Activated naive CD4-positive, alpha-beta T cell treated with anti-CD3 and anti-CD28 coated beads for 36 hours (primary cell): ENCODE measurements around the gene GPR55. TPM values are rescaled to one million over a fixed set of nuclear protein-coding genes. Genes with fewer than 3 reads are reported as not detected.
"Not testable (repeated sequence)": the region's sequence is repeated elsewhere in the genome, so short reads cannot be mapped to it uniquely, and the experiment has no call there.

Experiments
- CTCF ChIA-PET: fragments of 350-600 bp; sonication (Branson Sonifier 250); formaldehyde crosslinking; loops from one replicate; lab custom pipeline; 2021; ENCODE audit warnings: antibody characterized with exemption; lab: Charles Lee
- DNase-seq: peaks from one replicate; pipeline ENCODE4 v3.0.0-alpha.2; 2020
- H3K27ac Mint-ChIP-seq: one replicate; pipeline ENCODE4 v1.8.0; 2021; ENCODE audit warnings: mild to moderate bottlenecking, mixed read lengths
- H3K27me3 Mint-ChIP-seq: one replicate; pipeline ENCODE4 v1.8.0; 2021; ENCODE audit warnings: low read depth, mixed read lengths
- H3K36me3 Mint-ChIP-seq: one replicate; pipeline ENCODE4 v1.8.0; 2021; ENCODE audit warnings: low read depth, mixed read lengths
- H3K4me1 Mint-ChIP-seq: one replicate; pipeline ENCODE4 v1.8.0; 2021; ENCODE audit warnings: low read depth, mixed read lengths
- H3K4me3 Mint-ChIP-seq: one replicate; pipeline ENCODE4 v1.8.0; 2021; ENCODE audit warnings: mild to moderate bottlenecking, moderate library complexity, mixed read lengths
- H3K9me3 Mint-ChIP-seq: one replicate; pipeline ENCODE4 v1.8.0; 2021; ENCODE audit warnings: mixed read lengths
- intact Hi-C: fragments of 100-400 bp; cut with micrococcal nuclease; formaldehyde crosslinking; loops from one replicate; pipeline ENCODE4 v1.15.1; 2023
- total RNA-seq, 2 experiments: library from RNA; stranded (reverse); gene quantifications; one replicate each; pipeline ENCODE4 v1.2.3, GENCODE V29; 2021

The GPR55 gene
- under 1 TPM; 0.35 to 0.43 TPM for total RNA-seq

- intact Hi-C loops: loop anchor here (1.0 to 5.0 kb wide), 3 partner anchors 19 to 264 kb away; partner anchors contain the start of gene PSMD1
- Mint-ChIP-seq H3K27ac (peak within 1 kb of the TSS; percentile 91), H3K9me3 (no peaks in the 10 kb centered on the region), H3K4me1 (peaks cover 63% of the 10 kb centered on the region), H3K27me3 (peaks cover 2% of the 10 kb centered on the region), H3K4me3 (peak within 1 kb of the TSS; percentile 60), H3K36me3 (no peaks in the 10 kb centered on the region)
- CTCF ChIA-PET: interaction anchor here (0.6 to 2.8 kb wide), 13 partner anchors 11 to 322 kb away, joined by 3 to 19 read pairs (median 4); no protein-coding TSS in a partner anchor
- DNase-seq: peak; percentile 83
These were observed at the start of gene GPR55 for GRCh38 chr2:230924470-230925341. GPR55 (minus strand) TSS chr2:230925242; CDS start chr2:230910962, 14,280 bp downstream.

GRCh38 chr2:230974096-230974913 is 49.3 kb upstream of the GPR55 start:
- no peaks in the 10 kb centered on the region for H3K36me3 Mint-ChIP-seq
- intact Hi-C loops: loop anchor here (1.0 kb wide), 5 partner anchors 10 to 69 kb away; no protein-coding TSS in a partner anchor
- H3K4me3 Mint-ChIP-seq: no peak overlapping the region
- CTCF ChIA-PET: interaction anchor here (0.6 to 1.9 kb wide), 6 partner anchors 11 to 169 kb away, joined by 3 to 6 read pairs (median 5); no protein-coding TSS in a partner anchor
- peaks cover 5% of the 10 kb centered on the region for H3K27me3 Mint-ChIP-seq
- no peaks in the 10 kb centered on the region for H3K9me3 Mint-ChIP-seq
- peak; percentile 87 for DNase-seq
- H3K27ac Mint-ChIP-seq: peak overlapping the region; percentile 73
- peaks cover 21% of the 10 kb centered on the region for H3K4me1 Mint-ChIP-seq

- DNase-seq: no peak
- no peak overlapping the region for H3K27ac Mint-ChIP-seq
- H3K4me3 Mint-ChIP-seq: no peak overlapping the region
- no peaks in the 10 kb centered on the region for H3K36me3 Mint-ChIP-seq
- H3K27me3 Mint-ChIP-seq: peaks cover 3% of the 10 kb centered on the region
- peaks cover 21% of the 10 kb centered on the region for H3K4me1 Mint-ChIP-seq
- CTCF ChIA-PET: interaction anchor here (1.0 kb wide), 1 partner anchor 13 kb away, joined by 4 read pairs; no protein-coding TSS in a partner anchor
- no peaks in the 10 kb centered on the region for H3K9me3 Mint-ChIP-seq
- intact Hi-C loops: no loop called here
These were observed 47.0 kb upstream of the GPR55 start for GRCh38 chr2:230972046-230972445.

GRCh38 chr2:230969659-230970015 is 44.6 kb upstream of the GPR55 start:
- no peaks in the 10 kb centered on the region for H3K27me3 Mint-ChIP-seq
- DNase-seq: no peak
- H3K4me3 Mint-ChIP-seq: no peak overlapping the region
- no peaks in the 10 kb centered on the region for H3K9me3 Mint-ChIP-seq
- H3K4me1 Mint-ChIP-seq: peaks cover 17% of the 10 kb centered on the region
- no peak overlapping the region for H3K27ac Mint-ChIP-seq
- no peaks in the 10 kb centered on the region for H3K36me3 Mint-ChIP-seq
- intact Hi-C loops: no loop called here
- CTCF ChIA-PET: interaction anchor here (1.1 kb wide), 1 partner anchor 43 kb away, joined by 3 read pairs; no protein-coding TSS in a partner anchor

- no peaks in the 10 kb centered on the region for H3K27me3 Mint-ChIP-seq
- H3K36me3 Mint-ChIP-seq: no peaks in the 10 kb centered on the region
- CTCF ChIA-PET: interaction anchor here (1.2 kb wide), 1 partner anchor 63 kb away, joined by 3 read pairs; no protein-coding TSS in a partner anchor
- no peaks in the 10 kb centered on the region for H3K9me3 Mint-ChIP-seq
- no peak overlapping the region for H3K4me3 Mint-ChIP-seq
- peaks cover 12% of the 10 kb centered on the region for H3K4me1 Mint-ChIP-seq
- no peak overlapping the region for H3K27ac Mint-ChIP-seq
- no peak for DNase-seq
- intact Hi-C loops: no loop called here
These were observed 44.0 kb upstream of the GPR55 start for GRCh38 chr2:230968921-230969658.

- DNase-seq, H3K27ac Mint-ChIP-seq, H3K27me3 Mint-ChIP-seq, H3K4me1 Mint-ChIP-seq, intact Hi-C loops, H3K9me3 Mint-ChIP-seq, H3K36me3 Mint-ChIP-seq, H3K4me3 Mint-ChIP-seq: not testable (repeated sequence)
- CTCF ChIA-PET: interaction anchor here (0.8 to 1.2 kb wide), 3 partner anchors 19 to 119 kb away, joined by 3 to 5 read pairs (median 3); no protein-coding TSS in a partner anchor
These were observed 43.3 kb upstream of the GPR55 start for GRCh38 chr2:230968314-230968713.

GRCh38 chr2:230967113-230967512 is 42.1 kb upstream of the GPR55 start:
- Mint-ChIP-seq H3K36me3 (no peaks in the 10 kb centered on the region), H3K4me3 (no peak overlapping the region), H3K27ac (no peak overlapping the region), H3K27me3 (peaks cover 5% of the 10 kb centered on the region), H3K4me1 (peaks cover 3% of the 10 kb centered on the region), H3K9me3 (no peaks in the 10 kb centered on the region)
- intact Hi-C loops: no loop called here
- no peak for DNase-seq
- CTCF ChIA-PET: interaction anchor here (1.0 kb wide), 1 partner anchor 20 kb away, joined by 3 read pairs; no protein-coding TSS in a partner anchor

GRCh38 chr2:230964136-230964730 is 39.2 kb upstream of the GPR55 start:
- intact Hi-C loops: no loop called here
- DNase-seq: no peak
- Mint-ChIP-seq H3K4me1 (no peaks in the 10 kb centered on the region), H3K4me3 (no peak overlapping the region), H3K9me3 (no peaks in the 10 kb centered on the region), H3K27me3 (peaks cover 18% of the 10 kb centered on the region), H3K36me3 (no peaks in the 10 kb centered on the region), H3K27ac (no peak overlapping the region)
- CTCF ChIA-PET: interaction anchor here (1.9 kb wide), 1 partner anchor 21 kb away, joined by 7 read pairs; no protein-coding TSS in a partner anchor

- Mint-ChIP-seq H3K27me3 (peaks cover 39% of the 10 kb centered on the region), H3K9me3 (no peaks in the 10 kb centered on the region), H3K4me3 (no peak overlapping the region), H3K27ac (no peak overlapping the region), H3K36me3 (no peaks in the 10 kb centered on the region), H3K4me1 (peaks cover 16% of the 10 kb centered on the region)
- DNase-seq: no peak
- intact Hi-C loops: no loop called here
- CTCF ChIA-PET: no interaction called here
These were observed 36.0 kb upstream of the GPR55 start for GRCh38 chr2:230961091-230961491.

GRCh38 chr2:230960026-230960425 is 35.0 kb upstream of the GPR55 start:
- no peak overlapping the region for H3K4me3 Mint-ChIP-seq
- peaks cover 19% of the 10 kb centered on the region for H3K4me1 Mint-ChIP-seq
- intact Hi-C loops: no loop called here
- DNase-seq: no peak
- no peaks in the 10 kb centered on the region for H3K9me3 Mint-ChIP-seq
- no peak overlapping the region for H3K27ac Mint-ChIP-seq
- CTCF ChIA-PET: interaction anchor here (1.4 to 1.5 kb wide), 2 partner anchors 27 to 136 kb away, joined by 3 to 5 read pairs; no protein-coding TSS in a partner anchor
- no peaks in the 10 kb centered on the region for H3K36me3 Mint-ChIP-seq
- H3K27me3 Mint-ChIP-seq: peaks cover 44% of the 10 kb centered on the region
